Vagina (tissue), 2 donors: ENCODE measurements around the gene CPT1A.

Experiments used
- CTCF ChIP-seq, 3 experiments: fragments of 450-650 bp in 2 of 3; fragments of 200-600 bp in 1 of 3; sonication (generic) in 1 of 3; IDR thresholded peaks; one replicate each; pipeline ENCODE4 v1.5.1; 2017 to 2019; ENCODE audit warnings: antibody characterized with exemption in 3 of 3, mild to moderate bottlenecking in 2 of 3, moderate library complexity in 2 of 3
- POLR2A ChIP-seq, 2 donors: fragments of 450-650 bp; IDR thresholded peaks; one replicate each; pipeline ENCODE4 v1.6.1; 2017; ENCODE audit warnings: antibody characterized with exemption in 2 of 2, mild to moderate bottlenecking in 2 of 2, moderate library complexity in 2 of 2
- POLR2AphosphoS5 ChIP-seq, 2 donors: sonication (generic); formaldehyde crosslinking; IDR thresholded peaks; one replicate each; pipeline ENCODE4 v1.9.0; 2017; ENCODE audit warnings: antibody characterized with exemption in 2 of 2, mild to moderate bottlenecking in 2 of 2, low read depth in 1 of 2; ENCODE audit not compliant: insufficient read depth in 1 of 2

GRCh38 chr11:68757711-68758110, 84.0 kb downstream of the CPT1A start:
- TF ChIP-seq POLR2A (IDR thresholded peaks at IDR 0.05) (no peak), POLR2AphosphoS5 (IDR thresholded peaks at IDR 0.05; ENCODE audit: insufficient read depth in 1 of 2, low read depth in 1 of 2) (no peak), CTCF (IDR thresholded peaks at IDR 0.05) (no peak)
